ENCODE results near the gene ICAM2. TPM values are rescaled to one million over a fixed set of nuclear protein-coding genes. Genes with fewer than 3 reads are reported as not detected.

ICAM2 gene
- total RNA-seq, 4 donors from 2014 or later: 6.4 to 24.3 (median 9.3) TPM; not detected in 1

DNA sequence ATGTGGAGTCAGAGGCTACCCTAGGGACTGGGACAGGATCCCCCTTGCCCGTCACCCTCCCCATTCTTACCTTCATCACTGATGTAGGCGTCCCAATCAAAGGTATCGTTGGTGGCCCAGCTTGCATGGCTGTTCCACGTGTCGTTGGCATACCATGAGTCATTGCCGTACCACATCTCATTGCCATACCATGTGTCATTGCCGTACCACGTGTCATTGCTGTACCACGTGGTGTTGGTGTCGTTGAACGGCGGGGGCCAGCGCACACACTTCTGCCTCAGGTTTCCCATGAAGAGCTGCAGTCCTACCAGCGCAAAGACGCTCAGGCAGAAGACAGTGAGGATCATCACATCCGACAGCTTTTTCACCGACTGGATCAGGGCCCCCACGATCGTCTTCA, 52.5 kb downstream of the ICAM2 start:
- H3K4me1 ChIP-seq: no peaks in the 10 kb centered on the region
- in situ Hi-C loops (cut with MboI; ENCODE audit: low pct_ligation_motif_present in 1 of 4, low pct_unique_long_range_greater_than_20kb in 1 of 4, low sequenced_read_pairs in 3 of 4) (no loop called here), intact Hi-C loops (cut with DNase I; ENCODE audit: low total_unique reads) (no loop called here)
- H3K9me3 ChIP-seq: no peaks in the 10 kb centered on the region
- 91% methylated on average over 19 of the region's 19 CpGs; no CpG with 5 or more reads in 1 of the 2 donors for WGBS, 2 donors (ENCODE audit: low coverage in 1 of 2)
- no peaks in the 10 kb centered on the region for H3K36me3 ChIP-seq
- no peak for DNase-seq
- H3K4me3 ChIP-seq: no peak overlapping the region
- H3K27ac ChIP-seq: no peak overlapping the region
- no peak for TF ChIP-seq POLR2AphosphoS5 (IDR thresholded peaks at IDR 0.05)
- TF ChIP-seq, protein P1, sequence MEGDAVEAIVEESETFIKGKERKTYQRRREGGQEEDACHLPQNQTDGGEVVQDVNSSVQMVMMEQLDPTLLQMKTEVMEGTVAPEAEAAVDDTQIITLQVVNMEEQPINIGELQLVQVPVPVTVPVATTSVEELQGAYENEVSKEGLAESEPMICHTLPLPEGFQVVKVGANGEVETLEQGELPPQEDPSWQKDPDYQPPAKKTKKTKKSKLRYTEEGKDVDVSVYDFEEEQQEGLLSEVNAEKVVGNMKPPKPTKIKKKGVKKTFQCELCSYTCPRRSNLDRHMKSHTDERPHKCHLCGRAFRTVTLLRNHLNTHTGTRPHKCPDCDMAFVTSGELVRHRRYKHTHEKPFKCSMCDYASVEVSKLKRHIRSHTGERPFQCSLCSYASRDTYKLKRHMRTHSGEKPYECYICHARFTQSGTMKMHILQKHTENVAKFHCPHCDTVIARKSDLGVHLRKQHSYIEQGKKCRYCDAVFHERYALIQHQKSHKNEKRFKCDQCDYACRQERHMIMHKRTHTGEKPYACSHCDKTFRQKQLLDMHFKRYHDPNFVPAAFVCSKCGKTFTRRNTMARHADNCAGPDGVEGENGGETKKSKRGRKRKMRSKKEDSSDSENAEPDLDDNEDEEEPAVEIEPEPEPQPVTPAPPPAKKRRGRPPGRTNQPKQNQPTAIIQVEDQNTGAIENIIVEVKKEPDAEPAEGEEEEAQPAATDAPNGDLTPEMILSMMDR (IDR thresholded peaks at IDR 0.05): no peak
- no peak for TF ChIP-seq EP300 (IDR thresholded peaks at IDR 0.05; ENCODE audit: low read depth)
- TF ChIP-seq POLR2A (IDR thresholded peaks at IDR 0.05): no peak
- no peaks in the 10 kb centered on the region for H3K27me3 ChIP-seq

DNA sequence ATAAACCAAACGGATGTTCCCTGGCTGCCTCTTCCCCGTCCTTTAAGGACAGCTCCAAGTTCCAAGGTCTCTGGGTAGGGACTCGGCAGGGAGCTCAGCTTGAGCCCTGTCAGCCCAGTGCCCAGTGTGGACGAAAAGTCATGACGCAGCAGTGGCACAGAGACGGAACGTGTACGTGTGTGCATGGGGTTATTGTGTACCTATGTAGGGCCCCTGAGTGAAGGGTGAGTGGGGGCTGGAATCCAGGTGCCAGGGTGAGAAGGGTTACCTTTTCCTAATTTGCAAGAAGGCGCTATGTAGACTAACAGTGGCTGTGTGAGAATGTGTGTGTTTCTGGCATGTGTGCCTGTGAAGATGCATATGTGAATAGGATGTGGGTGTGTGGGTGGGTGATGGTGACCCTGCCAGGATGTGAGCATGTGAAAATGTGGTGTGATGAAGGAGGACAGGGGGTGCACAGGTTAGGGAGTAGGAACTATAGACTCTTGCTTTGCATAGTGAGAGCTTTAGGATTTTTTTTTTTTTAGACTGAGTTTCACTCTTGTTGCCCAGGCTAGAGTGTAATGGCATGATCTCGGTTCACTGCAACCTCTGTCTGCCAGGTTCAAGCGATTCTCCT, 53.7 kb downstream of the ICAM2 start:
- TF ChIP-seq POLR2A (IDR thresholded peaks at IDR 0.05): no peak
- TF ChIP-seq, protein P1 (IDR thresholded peaks at IDR 0.05): no peak
- Histone ChIP-seq H3K4me3 (no peak overlapping the region), H3K4me1 (no peaks in the 10 kb centered on the region), H3K36me3 (no peaks in the 10 kb centered on the region), H3K27ac (no peak overlapping the region), H3K9me3 (no peaks in the 10 kb centered on the region), H3K27me3 (no peaks in the 10 kb centered on the region)
- WGBS, 2 donors (ENCODE audit: low coverage in 1 of 2): 86 to 100% methylated on average over 1 to 10 of the region's 11 CpGs
- in situ Hi-C loops (cut with MboI; ENCODE audit: low pct_ligation_motif_present in 1 of 4, low pct_unique_long_range_greater_than_20kb in 1 of 4, low sequenced_read_pairs in 3 of 4) (no loop called here), intact Hi-C loops (cut with DNase I; ENCODE audit: low total_unique reads) (no loop called here)
- DNase-seq: no peak

DNA sequence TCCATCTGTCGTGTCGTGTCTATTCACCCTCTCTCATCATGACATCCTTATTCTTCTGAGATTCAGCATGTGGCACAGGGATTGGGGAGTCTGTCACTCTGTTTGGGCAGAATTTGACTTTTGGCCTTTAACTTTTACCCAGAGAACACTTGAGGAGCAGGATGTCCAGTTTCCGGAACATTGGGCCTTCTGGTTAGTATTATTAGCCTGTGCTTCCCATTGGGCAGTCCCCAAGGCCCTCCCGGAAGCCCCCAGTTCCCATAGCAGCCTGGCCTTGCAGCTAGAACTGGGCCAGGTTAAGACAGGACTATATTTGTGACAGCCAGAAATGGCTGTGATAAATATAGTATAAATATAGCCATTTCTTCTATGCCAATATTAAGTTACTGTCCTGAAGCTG, 57.3 kb downstream of the ICAM2 start:
- Histone ChIP-seq H3K27ac (peak overlapping the region in 1 of 4 donors; percentile 30), H3K4me1 (peaks cover 0 to 7% (median 5%) of the 10 kb centered on the region in 4 donors), H3K27me3 (no peaks in the 10 kb centered on the region), H3K4me3 (no peak overlapping the region), H3K9me3 (no peaks in the 10 kb centered on the region), H3K36me3 (no peaks in the 10 kb centered on the region)
- WGBS, 2 donors (ENCODE audit: low coverage in 1 of 2): 88% methylated on average over 4 of the region's 4 CpGs; no CpG with 5 or more reads in 1 of the 2 donors
- intact Hi-C loops (cut with DNase I; ENCODE audit: low total_unique reads) (no loop called here), in situ Hi-C loops (cut with MboI; ENCODE audit: low pct_ligation_motif_present in 1 of 4, low pct_unique_long_range_greater_than_20kb in 1 of 4, low sequenced_read_pairs in 3 of 4) (no loop called here)
- TF ChIP-seq, protein P1 (IDR thresholded peaks at IDR 0.05): no peak
- no peak for TF ChIP-seq EP300 (IDR thresholded peaks at IDR 0.05; ENCODE audit: low read depth)
- TF ChIP-seq POLR2A (IDR thresholded peaks at IDR 0.05): no peak
- no peak for TF ChIP-seq POLR2AphosphoS5 (IDR thresholded peaks at IDR 0.05)
- no peak for DNase-seq

DNA sequence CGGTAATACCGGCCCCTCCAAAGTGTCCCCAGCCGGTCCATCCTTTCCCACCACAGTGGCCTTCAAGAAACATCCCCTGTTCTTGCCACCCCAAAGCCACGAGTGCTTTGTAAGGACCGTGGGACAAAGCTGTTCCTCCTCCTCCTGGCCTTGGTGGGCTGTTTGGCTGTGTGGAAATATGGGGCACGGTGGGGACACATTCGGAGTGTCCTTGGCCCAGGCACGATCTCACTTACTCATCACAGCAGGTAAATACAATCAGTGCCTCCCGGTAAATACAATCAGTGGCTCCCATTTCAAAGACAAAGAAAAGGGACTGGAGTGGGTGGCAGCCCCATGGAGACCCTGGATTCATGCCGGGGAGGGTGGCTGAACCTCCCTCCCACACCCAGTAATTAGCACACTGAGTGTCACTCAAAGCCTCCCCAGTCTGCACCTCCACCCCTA, 58.1 kb downstream of the ICAM2 start:
- 78% methylated on average over 9 of the region's 10 CpGs; no CpG with 5 or more reads in 1 of the 2 donors for WGBS, 2 donors (ENCODE audit: low coverage in 1 of 2)
- no peak for TF ChIP-seq POLR2A (IDR thresholded peaks at IDR 0.05)
- TF ChIP-seq POLR2AphosphoS5 (IDR thresholded peaks at IDR 0.05): no peak
- no peaks in the 10 kb centered on the region for H3K9me3 ChIP-seq
- H3K27me3 ChIP-seq: no peaks in the 10 kb centered on the region
- intact Hi-C loops (cut with DNase I; ENCODE audit: low total_unique reads) (no loop called here), in situ Hi-C loops (cut with MboI; ENCODE audit: low pct_ligation_motif_present in 1 of 4, low pct_unique_long_range_greater_than_20kb in 1 of 4, low sequenced_read_pairs in 3 of 4) (no loop called here)
- no peak overlapping the region for H3K4me3 ChIP-seq
- no peak for DNase-seq
- H3K4me1 ChIP-seq: peaks cover 0 to 7% (median 5%) of the 10 kb centered on the region in 4 donors
- H3K36me3 ChIP-seq: no peaks in the 10 kb centered on the region
- H3K27ac ChIP-seq: peak overlapping the region in 1 of 4 donors; percentile 30
